ENCODE results near the gene NOS1.

Gene NOS1

DNA sequence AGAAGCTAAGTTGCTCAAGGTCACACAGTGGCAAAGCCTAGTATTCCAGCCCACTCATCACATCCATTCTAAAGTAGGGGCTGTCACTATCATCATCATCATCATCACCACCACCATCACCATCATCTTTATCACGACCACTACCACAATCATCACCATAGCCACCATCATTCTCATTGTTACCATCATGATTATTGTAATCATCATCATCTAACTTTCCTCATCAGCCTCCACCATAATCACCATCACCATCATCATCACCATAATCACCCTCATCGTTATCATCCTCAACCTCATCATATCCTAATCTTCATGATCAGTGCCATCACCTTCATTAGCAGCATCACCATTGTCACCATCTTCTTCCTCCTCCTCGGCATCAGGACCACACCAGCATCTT is 48.7 kb downstream of the NOS1 start:
- H3K36me3 ChIP-seq (ENCODE audit: control insufficient read depth in 1 of 2, insufficient read depth in 2 of 2, low read depth in 1 of 2, low read length in 2 of 2) = no peaks in the 10 kb centered on the region
- no peak overlapping the region for H2BK15ac ChIP-seq (ENCODE audit: low read depth, poor library complexity, severe bottlenecking)
- no peak for DNase-seq
- WGBS = 65% methylated on average over 3 of the region's 3 CpGs
- no peak overlapping the region for H3K4me2 ChIP-seq (ENCODE audit: low read length, poor library complexity, severe bottlenecking)
- H3K9ac ChIP-seq (ENCODE audit: low read length) = no peak overlapping the region
- no peak overlapping the region for H4K91ac ChIP-seq (ENCODE audit: low read length)
- H3K14ac ChIP-seq (ENCODE audit: low read length in 2 of 2) = no peak overlapping the region
- no peak overlapping the region for H2AK5ac ChIP-seq (ENCODE audit: low read length, severe bottlenecking)
- no peak overlapping the region for H3K4ac ChIP-seq (ENCODE audit: low read depth in 1 of 2, low read length in 2 of 2)
- H4K8ac ChIP-seq (ENCODE audit: low read length) = no peak overlapping the region
- H3K18ac ChIP-seq (ENCODE audit: low read depth in 1 of 2, low read length in 2 of 2) = no peak overlapping the region
- H3K79me1 ChIP-seq (replicated peaks; ENCODE audit: low read length, poor library complexity, severe bottlenecking) = no peaks in the 10 kb centered on the region
- H2AFZ ChIP-seq (ENCODE audit: low read depth, low read length) = no peak overlapping the region
- no peaks in the 10 kb centered on the region for H3K9me3 ChIP-seq (ENCODE audit: control insufficient read depth, low read length)
- no peak overlapping the region for H3K23ac ChIP-seq (ENCODE audit: low read length in 2 of 2)
- H3K27me3 ChIP-seq (ENCODE audit: control insufficient read depth in 1 of 2, insufficient read depth in 1 of 2, low read length in 2 of 2) = no peaks in the 10 kb centered on the region
- H3K4me1 ChIP-seq (ENCODE audit: control insufficient read depth, insufficient read depth, low read depth, low read length) = no peaks in the 10 kb centered on the region
- no peak overlapping the region for H2BK120ac ChIP-seq (ENCODE audit: low read depth, low read length)
- H3K27ac ChIP-seq (ENCODE audit: low read length, poor library complexity, severe bottlenecking) = no peak overlapping the region
- H3K4me3 ChIP-seq (ENCODE audit: insufficient read depth in 1 of 2, low read depth in 1 of 2, low read length in 2 of 2) = no peak overlapping the region
- no peak overlapping the region for H2BK5ac ChIP-seq (ENCODE audit: low read depth, low read length, poor library complexity, severe bottlenecking)
- H2BK12ac ChIP-seq (ENCODE audit: low read length in 2 of 2) = no peak overlapping the region

DNA sequence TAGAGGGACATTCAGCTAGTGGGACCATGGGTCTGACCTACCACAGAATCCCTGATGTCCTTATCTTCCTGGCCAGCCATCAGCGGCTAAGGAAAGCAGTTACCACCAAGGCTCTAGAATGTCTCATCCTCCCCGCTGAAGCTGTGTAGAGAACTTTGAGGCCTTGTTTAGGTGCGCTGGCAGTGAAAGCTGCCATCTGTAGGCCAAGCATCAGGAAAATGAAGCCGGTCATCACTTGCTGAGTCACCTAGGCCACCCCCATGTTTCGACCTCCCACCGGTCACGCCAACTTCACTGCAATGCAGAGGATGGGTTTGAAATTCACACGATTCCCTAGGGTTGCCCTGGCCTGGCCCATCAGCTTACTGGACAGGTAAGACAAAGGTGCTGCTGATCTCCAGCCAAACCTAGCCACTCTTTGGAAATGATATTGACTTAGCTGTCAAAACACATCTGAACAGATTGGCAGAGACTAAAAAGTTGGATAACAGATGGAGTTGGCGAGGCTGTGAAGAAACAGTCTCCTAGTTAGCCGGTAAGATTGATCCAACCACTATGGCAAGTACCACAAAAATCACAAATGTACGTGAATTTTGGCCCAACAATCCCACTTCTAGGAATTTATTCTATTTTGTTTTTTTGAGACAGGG is 52.0 kb downstream of the NOS1 start:
- H2BK15ac ChIP-seq (ENCODE audit: low read depth, poor library complexity, severe bottlenecking) = no peak overlapping the region
- H3K23ac ChIP-seq (ENCODE audit: low read length in 2 of 2) = no peak overlapping the region
- no peak overlapping the region for H3K14ac ChIP-seq (ENCODE audit: low read length in 2 of 2)
- no peak overlapping the region for H4K91ac ChIP-seq (ENCODE audit: low read length)
- H3K4ac ChIP-seq (ENCODE audit: low read depth in 1 of 2, low read length in 2 of 2) = no peak overlapping the region
- H2BK120ac ChIP-seq (ENCODE audit: low read depth, low read length) = no peak overlapping the region
- H3K9me3 ChIP-seq (ENCODE audit: control insufficient read depth, low read length) = no peaks in the 10 kb centered on the region
- H3K9ac ChIP-seq (ENCODE audit: low read length) = no peak overlapping the region
- no peak overlapping the region for H3K4me3 ChIP-seq (ENCODE audit: insufficient read depth in 1 of 2, low read depth in 1 of 2, low read length in 2 of 2)
- no peaks in the 10 kb centered on the region for H3K79me1 ChIP-seq (replicated peaks; ENCODE audit: low read length, poor library complexity, severe bottlenecking)
- H2AFZ ChIP-seq (ENCODE audit: low read depth, low read length) = no peak overlapping the region
- DNase-seq = no peak
- no peak overlapping the region for H3K18ac ChIP-seq (ENCODE audit: low read depth in 1 of 2, low read length in 2 of 2)
- no peaks in the 10 kb centered on the region for H3K4me1 ChIP-seq (ENCODE audit: control insufficient read depth, insufficient read depth, low read depth, low read length)
- WGBS = 75% methylated on average over 9 of the region's 11 CpGs
- no peaks in the 10 kb centered on the region for H3K36me3 ChIP-seq (ENCODE audit: control insufficient read depth in 1 of 2, insufficient read depth in 2 of 2, low read depth in 1 of 2, low read length in 2 of 2)
- no peak overlapping the region for H3K4me2 ChIP-seq (ENCODE audit: low read length, poor library complexity, severe bottlenecking)
- H2AK5ac ChIP-seq (ENCODE audit: low read length, severe bottlenecking) = no peak overlapping the region
- no peak overlapping the region for H2BK5ac ChIP-seq (ENCODE audit: low read depth, low read length, poor library complexity, severe bottlenecking)
- peaks cover 0 to 1% of the 10 kb centered on the region in 2 experiments for H3K27me3 ChIP-seq (ENCODE audit: control insufficient read depth in 1 of 2, insufficient read depth in 1 of 2, low read length in 2 of 2)
- H3K27ac ChIP-seq (ENCODE audit: low read length, poor library complexity, severe bottlenecking) = no peak overlapping the region
- H4K8ac ChIP-seq (ENCODE audit: low read length) = no peak overlapping the region
- H2BK12ac ChIP-seq (ENCODE audit: low read length in 2 of 2) = no peak overlapping the region

DNA sequence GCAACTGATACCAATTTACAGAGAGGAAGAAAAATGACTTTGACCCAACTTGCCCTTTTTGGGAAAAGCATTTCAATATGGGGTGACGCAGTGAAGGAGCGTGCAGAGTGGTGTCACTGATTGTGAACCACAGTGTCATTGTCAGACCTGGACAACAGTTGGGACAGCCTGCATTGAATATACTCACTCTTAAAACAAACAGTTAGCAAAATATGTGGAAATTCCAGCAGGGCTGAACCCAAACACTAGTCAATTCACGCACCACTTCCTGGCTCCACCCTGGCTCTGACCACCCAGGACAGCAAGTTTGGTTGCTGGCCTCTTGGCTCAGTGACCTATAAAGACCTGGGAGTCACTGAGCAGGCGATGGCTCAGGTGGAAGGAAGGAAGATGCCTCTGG is 61.3 kb downstream of the NOS1 start:
- no peaks in the 10 kb centered on the region for H3K9me3 ChIP-seq (ENCODE audit: control insufficient read depth, low read length)
- 84% methylated on average over 4 of the region's 4 CpGs for whole genome bisulfite sequencing
- H4K91ac ChIP-seq (ENCODE audit: low read length) = no peak overlapping the region
- DNase-seq = no peak
- no peak overlapping the region for H2AFZ ChIP-seq (ENCODE audit: low read depth, low read length)
- H3K4me3 ChIP-seq (ENCODE audit: insufficient read depth in 1 of 2, low read depth in 1 of 2, low read length in 2 of 2) = no peak overlapping the region
- no peak overlapping the region for H3K27ac ChIP-seq (ENCODE audit: low read length, poor library complexity, severe bottlenecking)
- no peak overlapping the region for H2BK5ac ChIP-seq (ENCODE audit: low read depth, low read length, poor library complexity, severe bottlenecking)
- no peak overlapping the region for H2AK5ac ChIP-seq (ENCODE audit: low read length, severe bottlenecking)
- no peak overlapping the region for H3K4ac ChIP-seq (ENCODE audit: low read depth in 1 of 2, low read length in 2 of 2)
- no peak overlapping the region for H2BK12ac ChIP-seq (ENCODE audit: low read length in 2 of 2)
- H3K27me3 ChIP-seq (ENCODE audit: control insufficient read depth in 1 of 2, insufficient read depth in 1 of 2, low read length in 2 of 2) = peaks cover 0 to 3% of the 10 kb centered on the region in 2 experiments
- H3K9ac ChIP-seq (ENCODE audit: low read length) = no peak overlapping the region
- H2BK15ac ChIP-seq (ENCODE audit: low read depth, poor library complexity, severe bottlenecking) = no peak overlapping the region
- H2BK120ac ChIP-seq (ENCODE audit: low read depth, low read length) = no peak overlapping the region
- no peaks in the 10 kb centered on the region for H3K79me1 ChIP-seq (replicated peaks; ENCODE audit: low read length, poor library complexity, severe bottlenecking)
- H3K23ac ChIP-seq (ENCODE audit: low read length in 2 of 2) = no peak overlapping the region
- no peak overlapping the region for H4K8ac ChIP-seq (ENCODE audit: low read length)
- no peak overlapping the region for H3K4me2 ChIP-seq (ENCODE audit: low read length, poor library complexity, severe bottlenecking)
- no peaks in the 10 kb centered on the region for H3K4me1 ChIP-seq (ENCODE audit: control insufficient read depth, insufficient read depth, low read depth, low read length)
- no peak overlapping the region for H3K18ac ChIP-seq (ENCODE audit: low read depth in 1 of 2, low read length in 2 of 2)
- no peak overlapping the region for H3K14ac ChIP-seq (ENCODE audit: low read length in 2 of 2)
- no peaks in the 10 kb centered on the region for H3K36me3 ChIP-seq (ENCODE audit: control insufficient read depth in 1 of 2, insufficient read depth in 2 of 2, low read depth in 1 of 2, low read length in 2 of 2)

DNA sequence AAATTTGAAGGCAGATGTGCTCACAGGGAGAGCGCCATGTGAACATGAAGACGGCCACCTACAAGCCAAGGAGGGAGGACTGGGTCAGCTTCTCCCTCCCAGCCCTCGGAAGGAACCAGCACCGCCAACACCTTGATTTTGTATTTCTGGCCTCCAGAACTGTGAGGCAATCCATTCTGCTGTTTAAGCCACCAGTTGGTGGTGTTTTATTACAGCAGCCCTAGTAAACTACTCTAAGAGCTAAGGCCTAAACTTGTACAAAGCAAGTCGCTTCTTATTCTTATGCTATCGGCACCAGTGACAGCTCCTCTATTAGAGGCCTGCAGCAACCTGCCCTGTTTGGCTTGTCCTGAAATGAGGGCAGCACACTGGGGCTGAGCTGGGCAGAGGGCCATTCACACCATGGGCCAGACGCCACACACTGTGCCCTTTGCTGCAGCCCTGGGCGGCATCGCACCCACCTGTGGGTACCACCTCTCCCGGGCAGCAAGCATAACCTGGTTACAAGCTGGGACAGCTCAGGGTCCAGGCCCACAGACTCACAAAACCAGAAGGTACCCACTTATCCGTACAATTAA is 62.7 kb downstream of the NOS1 start:
- H2AFZ ChIP-seq (ENCODE audit: low read depth, low read length) = no peak overlapping the region
- H3K23ac ChIP-seq (ENCODE audit: low read length in 2 of 2) = no peak overlapping the region
- H3K18ac ChIP-seq (ENCODE audit: low read depth in 1 of 2, low read length in 2 of 2) = no peak overlapping the region
- peaks cover 7 to 11% of the 10 kb centered on the region in 2 experiments for H3K27me3 ChIP-seq (ENCODE audit: control insufficient read depth in 1 of 2, insufficient read depth in 1 of 2, low read length in 2 of 2)
- H2BK15ac ChIP-seq (ENCODE audit: low read depth, poor library complexity, severe bottlenecking) = no peak overlapping the region
- no peak overlapping the region for H3K4me2 ChIP-seq (ENCODE audit: low read length, poor library complexity, severe bottlenecking)
- H3K14ac ChIP-seq (ENCODE audit: low read length in 2 of 2) = no peak overlapping the region
- H3K9ac ChIP-seq (ENCODE audit: low read length) = no peak overlapping the region
- no peak overlapping the region for H2BK120ac ChIP-seq (ENCODE audit: low read depth, low read length)
- 91% methylated on average over 8 of the region's 11 CpGs for WGBS
- H3K27ac ChIP-seq (ENCODE audit: low read length, poor library complexity, severe bottlenecking) = no peak overlapping the region
- no peak overlapping the region for H2BK12ac ChIP-seq (ENCODE audit: low read length in 2 of 2)
- no peak overlapping the region for H2BK5ac ChIP-seq (ENCODE audit: low read depth, low read length, poor library complexity, severe bottlenecking)
- DNase-seq = no peak
- H3K79me1 ChIP-seq (replicated peaks; ENCODE audit: low read length, poor library complexity, severe bottlenecking) = no peaks in the 10 kb centered on the region
- no peaks in the 10 kb centered on the region for H3K36me3 ChIP-seq (ENCODE audit: control insufficient read depth in 1 of 2, insufficient read depth in 2 of 2, low read depth in 1 of 2, low read length in 2 of 2)
- H3K4me3 ChIP-seq (ENCODE audit: insufficient read depth in 1 of 2, low read depth in 1 of 2, low read length in 2 of 2) = no peak overlapping the region
- H3K4ac ChIP-seq (ENCODE audit: low read depth in 1 of 2, low read length in 2 of 2) = no peak overlapping the region
- no peak overlapping the region for H4K8ac ChIP-seq (ENCODE audit: low read length)
- peaks cover 2% of the 10 kb centered on the region for H3K4me1 ChIP-seq (ENCODE audit: control insufficient read depth, insufficient read depth, low read depth, low read length)
- H4K91ac ChIP-seq (ENCODE audit: low read length) = no peak overlapping the region
- H2AK5ac ChIP-seq (ENCODE audit: low read length, severe bottlenecking) = no peak overlapping the region
- no peaks in the 10 kb centered on the region for H3K9me3 ChIP-seq (ENCODE audit: control insufficient read depth, low read length)
